Keratinocyte (primary cell): ENCODE results near the gene CD3D.

ENCODE experiments used
- EZH2 ChIP-seq: IDR thresholded peaks from one replicate; pipeline ENCODE4 v1.6.1; 2012; ENCODE audit warnings: inconsistent platforms, mild to moderate bottlenecking, low read length, moderate library complexity
- TF ChIP-seq, protein P1 (sequence below), 3 experiments: IDR thresholded peaks in 1 of 3; conservative IDR thresholded peaks in 1 of 3; optimal IDR thresholded peaks in 1 of 3; 2 replicates in 2 of 3; 3 replicates in 1 of 3; pipeline versions ENCODE3 to v1.5.1; 2011; ENCODE audit warnings: low read length in 3 of 3, mild to moderate bottlenecking in 3 of 3, moderate library complexity in 2 of 3, control low read depth in 1 of 3, inconsistent platforms in 1 of 3; ENCODE audit not compliant: insufficient read depth in 2 of 3; ENCODE audit errors: extremely low read depth in 1 of 3

DNA sequence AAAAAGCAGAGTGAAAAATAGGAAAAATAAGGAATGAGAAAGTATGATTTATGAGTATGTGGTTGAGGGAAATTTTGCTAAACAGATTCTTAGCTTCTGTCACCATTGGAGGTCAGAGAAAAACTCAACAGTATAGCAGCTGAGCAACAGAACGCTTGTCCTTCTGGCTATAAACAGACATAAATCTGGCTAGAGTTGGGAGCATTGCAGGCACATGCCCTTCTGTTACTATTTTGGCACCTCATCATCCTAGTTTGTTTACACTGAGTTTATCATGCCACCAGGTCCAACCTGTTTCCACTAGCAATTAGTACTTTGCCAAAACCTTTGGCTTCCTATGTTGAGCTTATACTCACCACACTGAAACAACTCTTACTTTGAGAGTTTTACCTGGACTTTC lies 23.8 kb upstream of the CD3D start:
- TF ChIP-seq, protein P1, sequence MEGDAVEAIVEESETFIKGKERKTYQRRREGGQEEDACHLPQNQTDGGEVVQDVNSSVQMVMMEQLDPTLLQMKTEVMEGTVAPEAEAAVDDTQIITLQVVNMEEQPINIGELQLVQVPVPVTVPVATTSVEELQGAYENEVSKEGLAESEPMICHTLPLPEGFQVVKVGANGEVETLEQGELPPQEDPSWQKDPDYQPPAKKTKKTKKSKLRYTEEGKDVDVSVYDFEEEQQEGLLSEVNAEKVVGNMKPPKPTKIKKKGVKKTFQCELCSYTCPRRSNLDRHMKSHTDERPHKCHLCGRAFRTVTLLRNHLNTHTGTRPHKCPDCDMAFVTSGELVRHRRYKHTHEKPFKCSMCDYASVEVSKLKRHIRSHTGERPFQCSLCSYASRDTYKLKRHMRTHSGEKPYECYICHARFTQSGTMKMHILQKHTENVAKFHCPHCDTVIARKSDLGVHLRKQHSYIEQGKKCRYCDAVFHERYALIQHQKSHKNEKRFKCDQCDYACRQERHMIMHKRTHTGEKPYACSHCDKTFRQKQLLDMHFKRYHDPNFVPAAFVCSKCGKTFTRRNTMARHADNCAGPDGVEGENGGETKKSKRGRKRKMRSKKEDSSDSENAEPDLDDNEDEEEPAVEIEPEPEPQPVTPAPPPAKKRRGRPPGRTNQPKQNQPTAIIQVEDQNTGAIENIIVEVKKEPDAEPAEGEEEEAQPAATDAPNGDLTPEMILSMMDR (optimal IDR thresholded peaks at IDR 0.05 in 1 of 3, IDR thresholded peaks at IDR 0.05 in 1 of 3, conservative IDR thresholded peaks at IDR 0.05 in 1 of 3; ENCODE audit: extremely low read depth in 1 of 3, insufficient read depth in 2 of 3, low read length in 3 of 3) = no peak
- TF ChIP-seq EZH2 = no peak
